Measurements from ENCODE around the gene SIN3A. TPM values are rescaled to one million over a fixed set of nuclear protein-coding genes. Genes with fewer than 3 reads are reported as not detected.

SIN3A gene
- total RNA-seq, 1 donor from 2014 or later, result 33.4 TPM

GRCh38 chr15:75361989-75362641, 89.4 kb downstream of the SIN3A start:
- no peak for DNase-seq (ENCODE audit: low read depth)

DNA sequence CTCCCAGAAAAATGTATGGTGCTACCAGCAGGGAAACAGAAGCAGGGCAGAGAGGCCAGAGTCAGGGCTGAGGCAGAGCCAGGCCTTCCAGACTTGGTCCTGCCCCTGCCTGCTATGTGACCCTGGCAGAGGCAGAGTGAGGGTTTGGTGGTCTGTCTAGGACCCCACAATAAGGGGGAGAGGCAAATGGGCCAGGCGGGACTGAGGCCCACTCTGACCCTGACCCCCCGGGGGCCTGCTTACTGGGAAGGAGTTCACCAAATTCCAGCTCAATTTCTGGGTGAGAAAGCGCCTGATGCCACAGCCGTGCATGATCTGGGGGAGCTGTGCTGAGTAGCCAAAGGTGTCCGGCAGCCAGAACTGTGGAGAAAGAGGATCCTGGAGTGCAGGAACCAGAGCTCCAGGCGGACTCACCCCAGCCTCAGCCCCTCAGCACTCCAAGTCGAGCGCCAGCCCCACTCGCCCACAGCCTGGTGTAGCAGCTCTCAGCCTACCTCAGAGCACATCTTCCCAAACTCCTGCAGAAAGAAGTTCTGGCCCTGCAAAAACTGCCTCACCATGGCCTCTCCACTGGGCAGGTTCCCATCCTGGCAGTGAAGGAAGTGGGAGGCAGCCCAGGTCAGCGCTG, 90.0 kb downstream of the SIN3A start:
- no peak overlapping the region for H3K4me3 ChIP-seq (ENCODE audit: low read depth, low read length)
- DNase-seq (ENCODE audit: low read depth), result no peak
- TF ChIP-seq CTCF (conservative IDR thresholded peaks at IDR 0.05; ENCODE audit: low read depth, low read length), result no peak

More at GRCh38 chr15:75361989-75362641, 89.4 kb downstream of the SIN3A start:
- TF ChIP-seq CTCF (conservative IDR thresholded peaks at IDR 0.05; ENCODE audit: low read depth, low read length), result no peak
- H3K4me3 ChIP-seq (ENCODE audit: low read depth, low read length), result no peak overlapping the region

- no peak for TF ChIP-seq CTCF (conservative IDR thresholded peaks at IDR 0.05; ENCODE audit: low read depth, low read length)
- DNase-seq (ENCODE audit: low read depth), result no peak
- H3K4me3 ChIP-seq (ENCODE audit: low read depth, low read length), result no peak overlapping the region
Measured at GRCh38 chr15:75360856-75361255, 90.6 kb downstream of the SIN3A start.

DNA sequence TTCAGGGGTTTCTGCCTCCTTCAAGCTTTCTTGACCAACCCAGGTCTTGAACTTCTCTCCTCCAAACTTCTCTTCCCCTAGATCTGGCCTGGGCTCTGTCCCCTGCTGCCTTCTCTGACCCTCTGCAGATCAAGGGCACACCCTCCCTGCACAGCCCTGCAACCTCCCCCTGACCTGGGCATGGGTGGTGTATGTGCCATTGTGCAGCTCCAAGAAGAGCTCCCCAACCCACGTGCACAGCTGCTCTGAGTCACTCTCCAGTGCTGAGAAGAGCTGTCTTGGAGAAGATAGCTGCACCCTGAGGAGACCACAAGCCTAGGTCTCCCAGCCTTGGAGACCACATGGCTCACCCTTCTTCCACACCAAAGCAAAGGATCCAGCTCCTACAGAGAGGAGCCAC, 91.1 kb downstream of the SIN3A start:
- TF ChIP-seq CTCF (conservative IDR thresholded peaks at IDR 0.05; ENCODE audit: low read depth, low read length), result no peak
- no peak for DNase-seq (ENCODE audit: low read depth)
- H3K4me3 ChIP-seq (ENCODE audit: low read depth, low read length), result no peak overlapping the region

DNA sequence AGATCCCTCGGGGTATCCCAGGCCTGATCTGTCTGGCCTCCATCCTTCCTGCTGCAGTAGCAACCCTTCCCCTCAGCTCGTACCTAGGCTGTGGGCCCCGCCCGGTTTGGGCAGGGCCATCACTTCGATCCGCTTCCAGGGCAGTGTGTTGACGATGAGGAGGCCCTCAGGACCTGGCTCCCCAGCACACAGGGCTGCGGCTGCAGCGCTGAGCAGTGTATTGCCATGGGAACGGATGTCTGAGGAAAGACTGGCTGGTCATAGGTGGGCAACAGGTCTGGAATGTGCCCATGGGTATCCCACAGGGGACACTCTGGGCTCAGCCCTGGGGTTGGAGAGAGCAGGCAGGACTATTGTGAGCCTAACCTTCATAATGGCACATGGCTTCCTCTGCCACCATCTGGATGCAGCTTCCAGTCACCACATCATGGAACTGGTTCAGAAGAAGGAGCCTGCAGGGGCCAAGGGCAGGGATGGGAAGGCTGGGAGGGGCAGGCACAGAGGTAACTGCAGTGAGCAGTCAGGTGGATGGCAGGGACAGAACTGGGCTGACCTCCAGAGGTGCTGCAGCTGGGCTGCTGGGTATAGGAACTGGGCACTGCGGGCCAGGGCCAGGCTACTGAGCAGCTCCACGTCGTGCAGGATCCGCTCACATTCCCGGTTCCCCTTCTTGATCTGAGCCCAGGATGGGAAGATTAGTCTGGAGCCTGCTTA, 91.8 kb downstream of the SIN3A start:
- DNase-seq (ENCODE audit: low read depth), result no peak
- no peak overlapping the region for H3K4me3 ChIP-seq (ENCODE audit: low read depth, low read length)
- TF ChIP-seq CTCF (conservative IDR thresholded peaks at IDR 0.05; ENCODE audit: low read depth, low read length), result no peak

- H3K4me3 ChIP-seq (ENCODE audit: low read depth, low read length), result no peak overlapping the region
- TF ChIP-seq CTCF (conservative IDR thresholded peaks at IDR 0.05; ENCODE audit: low read depth, low read length), result no peak
- DNase-seq (ENCODE audit: low read depth), result no peak
Measured at GRCh38 chr15:75358771-75359536, 92.5 kb downstream of the SIN3A start.
